Measurements from ENCODE around the gene SLC40A1. TPM values are rescaled to one million over a fixed set of nuclear protein-coding genes. Genes with fewer than 3 reads are reported as not detected.

SLC40A1 gene
- 169 TPM for total RNA-seq
- long read RNA-seq, transcript SLC40A1-201 (8 exons, 3,442 nt) = major isoform, 1,012 of 1,155 reads
- long read RNA-seq, partial matches to known transcripts = 30 of 1,155 reads
- long read RNA-seq, other reads (novel, unspliced or antisense) = 113 of 1,155 reads

DNA sequence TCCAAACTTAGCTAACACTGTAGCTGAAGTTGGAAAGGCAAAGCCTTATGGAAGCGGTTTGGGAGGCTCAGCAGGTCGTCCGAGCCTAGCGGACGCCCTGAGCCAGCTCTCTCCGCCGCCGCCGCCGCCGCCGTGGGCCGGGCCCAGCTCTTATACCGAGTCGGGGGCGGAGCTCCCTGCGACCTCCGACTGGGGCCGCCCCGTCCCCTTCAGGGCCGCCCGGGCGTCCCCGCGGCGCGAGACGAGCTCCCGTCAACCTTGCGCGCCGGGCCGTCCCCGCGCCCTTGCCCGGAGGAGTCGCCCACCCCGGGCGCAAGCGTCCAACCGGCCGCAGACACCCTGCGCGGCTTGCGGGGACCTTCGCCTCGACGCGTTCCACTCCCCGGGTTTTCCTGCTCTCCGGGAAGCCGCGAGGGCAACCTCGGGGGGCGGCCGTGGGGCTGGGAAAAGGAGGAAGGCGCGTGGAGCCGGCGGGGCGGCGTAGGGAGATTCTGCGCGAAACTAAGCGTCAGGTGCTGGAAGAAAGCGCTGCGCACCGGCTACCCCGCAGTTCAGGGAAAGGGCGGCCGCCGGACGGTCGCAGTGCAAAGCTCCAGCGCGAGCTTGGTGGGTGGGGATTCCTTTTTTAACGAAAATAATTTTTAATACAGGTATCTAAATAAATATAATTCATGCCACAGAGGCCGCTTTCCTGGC is at the start of gene SLC40A1:
TSS of gene SLC40A1 (minus strand) at position 129 of the 696 bp plus-strand sequence. CDS start 326 bp downstream, outside the sequence.
- Histone ChIP-seq H3K4me3 (peak within 1 kb of the TSS; percentile 72), H3K36me3 (peaks cover 14% of the 10 kb centered on the region), H3K4me1 (peaks cover 13% of the 10 kb centered on the region), H3K27me3 (no peaks in the 10 kb centered on the region), H3K27ac (peak within 1 kb of the TSS; percentile 94), H3K9me3 (no peaks in the 10 kb centered on the region)
- DNase-seq (peak; percentile 92), ATAC-seq (peak; percentile 99)
- intact Hi-C loops (cut with DNase I) = no loop called here
- TF ChIP-seq, protein P1, sequence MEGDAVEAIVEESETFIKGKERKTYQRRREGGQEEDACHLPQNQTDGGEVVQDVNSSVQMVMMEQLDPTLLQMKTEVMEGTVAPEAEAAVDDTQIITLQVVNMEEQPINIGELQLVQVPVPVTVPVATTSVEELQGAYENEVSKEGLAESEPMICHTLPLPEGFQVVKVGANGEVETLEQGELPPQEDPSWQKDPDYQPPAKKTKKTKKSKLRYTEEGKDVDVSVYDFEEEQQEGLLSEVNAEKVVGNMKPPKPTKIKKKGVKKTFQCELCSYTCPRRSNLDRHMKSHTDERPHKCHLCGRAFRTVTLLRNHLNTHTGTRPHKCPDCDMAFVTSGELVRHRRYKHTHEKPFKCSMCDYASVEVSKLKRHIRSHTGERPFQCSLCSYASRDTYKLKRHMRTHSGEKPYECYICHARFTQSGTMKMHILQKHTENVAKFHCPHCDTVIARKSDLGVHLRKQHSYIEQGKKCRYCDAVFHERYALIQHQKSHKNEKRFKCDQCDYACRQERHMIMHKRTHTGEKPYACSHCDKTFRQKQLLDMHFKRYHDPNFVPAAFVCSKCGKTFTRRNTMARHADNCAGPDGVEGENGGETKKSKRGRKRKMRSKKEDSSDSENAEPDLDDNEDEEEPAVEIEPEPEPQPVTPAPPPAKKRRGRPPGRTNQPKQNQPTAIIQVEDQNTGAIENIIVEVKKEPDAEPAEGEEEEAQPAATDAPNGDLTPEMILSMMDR (IDR thresholded peaks at IDR 0.05) = no peak

DNA sequence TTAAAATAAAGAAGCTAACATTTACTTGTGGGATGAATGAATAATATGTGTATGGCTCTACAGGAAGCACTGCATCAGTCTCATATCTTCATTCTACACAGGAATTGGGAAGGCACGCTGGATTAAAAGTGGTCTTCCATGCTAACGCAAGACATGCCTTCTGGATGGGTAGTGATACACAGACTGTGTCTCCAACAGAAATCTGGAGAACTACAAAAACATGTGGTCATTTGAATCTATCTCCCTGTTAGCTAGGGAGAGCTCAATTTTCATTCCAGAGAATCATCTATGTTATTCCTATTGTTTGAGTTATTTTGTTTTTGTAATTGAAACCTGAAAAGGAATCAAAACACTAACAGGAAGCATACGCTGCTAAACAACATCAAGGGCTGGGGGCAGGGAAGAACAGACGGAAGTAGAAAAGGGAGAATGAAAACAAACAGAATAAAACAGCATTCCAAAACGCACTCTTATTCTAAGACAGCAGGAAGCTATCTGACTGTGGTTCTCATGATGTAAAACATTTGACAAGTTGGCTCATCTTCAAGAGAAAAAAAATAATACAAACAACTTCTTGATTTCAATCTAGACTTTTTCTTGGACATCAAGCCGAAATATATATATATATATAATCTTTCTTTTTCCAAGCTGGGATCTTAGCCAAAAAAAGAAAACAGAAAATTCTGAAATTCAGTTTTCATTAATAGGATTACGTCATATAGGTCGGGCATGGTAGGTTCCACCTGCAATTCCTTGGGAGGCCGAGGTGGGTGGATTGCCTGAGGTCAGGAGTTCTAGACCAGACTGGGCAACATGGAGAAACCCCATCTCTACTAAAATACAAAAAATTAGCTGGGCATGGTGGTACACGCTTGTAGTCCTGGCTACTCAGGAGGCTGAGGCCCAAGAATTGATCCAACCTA is 49.2 kb upstream of the SLC40A1 start:
- no peak overlapping the region for H3K4me3 ChIP-seq
- intact Hi-C loops (cut with DNase I) = no loop called here
- no peaks in the 10 kb centered on the region for H3K36me3 ChIP-seq
- peaks cover 3% of the 10 kb centered on the region for H3K4me1 ChIP-seq
- ATAC-seq = no peak
- DNase-seq = no peak
- no peaks in the 10 kb centered on the region for H3K27me3 ChIP-seq
- peak overlapping the region; percentile 25 for H3K27ac ChIP-seq
- TF ChIP-seq, protein P1 (IDR thresholded peaks at IDR 0.05) = no peak
- no peaks in the 10 kb centered on the region for H3K9me3 ChIP-seq

GRCh38 chr2:189628817-189629530 is 48.4 kb upstream of the SLC40A1 start:
- no peaks in the 10 kb centered on the region for H3K9me3 ChIP-seq
- peak overlapping the region; percentile 25 for H3K27ac ChIP-seq
- DNase-seq = no peak
- intact Hi-C loops (cut with DNase I) = no loop called here
- H3K4me1 ChIP-seq = peaks cover 3% of the 10 kb centered on the region
- TF ChIP-seq, protein P1 (IDR thresholded peaks at IDR 0.05) = no peak
- no peak overlapping the region for H3K4me3 ChIP-seq
- no peaks in the 10 kb centered on the region for H3K36me3 ChIP-seq
- no peaks in the 10 kb centered on the region for H3K27me3 ChIP-seq
- peak; percentile 53 for ATAC-seq

- no peak for ATAC-seq
- Histone ChIP-seq H3K27ac (no peak overlapping the region), H3K4me1 (peaks cover 3% of the 10 kb centered on the region), H3K27me3 (no peaks in the 10 kb centered on the region), H3K36me3 (no peaks in the 10 kb centered on the region), H3K9me3 (no peaks in the 10 kb centered on the region), H3K4me3 (no peak overlapping the region)
- TF ChIP-seq, protein P1 (IDR thresholded peaks at IDR 0.05) = no peak
- no peak for DNase-seq
- intact Hi-C loops (cut with DNase I) = no loop called here
Measured at GRCh38 chr2:189627789-189628188, 47.2 kb upstream of the SLC40A1 start.

DNA sequence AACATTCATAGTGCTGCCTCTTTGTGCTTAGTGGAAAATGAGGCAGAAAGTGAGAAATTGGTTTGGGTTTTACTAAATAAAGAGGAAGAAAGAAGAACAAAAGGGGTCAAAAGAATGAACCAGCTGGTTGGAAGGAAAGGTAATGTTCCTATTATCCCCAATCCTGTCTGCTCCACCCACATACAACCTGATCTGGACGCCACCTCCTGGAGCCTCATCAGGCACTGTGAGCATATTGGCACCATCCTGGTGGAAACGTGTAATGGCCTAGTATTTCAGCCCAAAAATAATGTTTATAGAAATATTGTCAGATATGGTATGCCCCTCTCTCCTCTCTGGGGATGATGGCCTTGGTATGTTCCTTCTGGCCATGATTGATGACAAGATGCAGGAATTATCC is 45.0 kb upstream of the SLC40A1 start:
- H3K27me3 ChIP-seq = no peaks in the 10 kb centered on the region
- ATAC-seq = no peak
- no peak for DNase-seq
- H3K4me3 ChIP-seq = no peak overlapping the region
- intact Hi-C loops (cut with DNase I) = no loop called here
- TF ChIP-seq, protein P1 (IDR thresholded peaks at IDR 0.05) = no peak
- no peaks in the 10 kb centered on the region for H3K36me3 ChIP-seq
- peaks cover 3% of the 10 kb centered on the region for H3K4me1 ChIP-seq
- H3K9me3 ChIP-seq = no peaks in the 10 kb centered on the region
- H3K27ac ChIP-seq = no peak overlapping the region
